Measurements from ENCODE around the gene RXRG.

The RXRG gene

DNA sequence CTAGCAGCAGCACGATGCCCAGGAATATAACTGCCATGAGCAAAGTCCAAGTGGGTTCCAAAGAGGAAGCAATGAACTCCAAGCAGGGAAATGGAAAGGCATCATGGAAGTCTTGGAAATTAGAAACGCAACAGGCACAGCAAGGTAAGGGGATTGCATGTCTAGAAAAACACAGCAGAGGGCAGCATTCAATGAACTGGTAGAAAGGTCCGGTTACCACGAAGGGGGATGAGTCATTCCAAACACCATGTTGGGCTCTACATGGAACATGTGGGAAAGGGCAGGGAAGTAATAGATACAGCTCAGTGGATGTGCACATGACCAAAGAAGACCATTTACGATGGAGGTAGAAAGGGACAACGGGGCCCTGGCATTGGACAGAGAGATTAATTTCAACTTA lies 36.4 kb downstream of the RXRG start:
- TF ChIP-seq POU2F2 (IDR thresholded peaks at IDR 0.05; ENCODE audit: low read depth, low read length): no peak
- TF ChIP-seq POLR2A (IDR thresholded peaks at IDR 0.05; ENCODE audit: low read depth, low read length): no peak
- TF ChIP-seq SPI1 (IDR thresholded peaks at IDR 0.05; ENCODE audit: low read depth, low read length): no peak
- TF ChIP-seq PAX5 (IDR thresholded peaks at IDR 0.05; ENCODE audit: insufficient read depth, low read length, severe bottlenecking): no peak
- no peak for TF ChIP-seq POLR2AphosphoS5 (IDR thresholded peaks at IDR 0.05; ENCODE audit: low read depth, low read length)
- FAIRE-seq (peak; percentile 38), DNase-seq (ENCODE audit: insufficient read length, low spot score) (no peak)

- DNase-seq (ENCODE audit: insufficient read length, low spot score) (no peak), FAIRE-seq (no peak)
- no peak for TF ChIP-seq PAX5 (IDR thresholded peaks at IDR 0.05; ENCODE audit: insufficient read depth, low read length, severe bottlenecking)
- TF ChIP-seq TAF1 (IDR thresholded peaks at IDR 0.05; ENCODE audit: low read depth, low read length): no peak
Measured at GRCh38 chr1:165407398-165407797, 37.5 kb downstream of the RXRG start.

GRCh38 chr1:165403835-165404482 lies 41.0 kb downstream of the RXRG start:
- FAIRE-seq: peak; percentile 85
- DNase-seq (ENCODE audit: insufficient read length, low spot score): peak; percentile 16
- TF ChIP-seq PAX5 (IDR thresholded peaks at IDR 0.05; ENCODE audit: insufficient read depth, low read length, severe bottlenecking) (no peak), POLR2AphosphoS5 (IDR thresholded peaks at IDR 0.05; ENCODE audit: low read depth, low read length) (no peak), TAF1 (IDR thresholded peaks at IDR 0.05; ENCODE audit: low read depth, low read length) (no peak)

DNA sequence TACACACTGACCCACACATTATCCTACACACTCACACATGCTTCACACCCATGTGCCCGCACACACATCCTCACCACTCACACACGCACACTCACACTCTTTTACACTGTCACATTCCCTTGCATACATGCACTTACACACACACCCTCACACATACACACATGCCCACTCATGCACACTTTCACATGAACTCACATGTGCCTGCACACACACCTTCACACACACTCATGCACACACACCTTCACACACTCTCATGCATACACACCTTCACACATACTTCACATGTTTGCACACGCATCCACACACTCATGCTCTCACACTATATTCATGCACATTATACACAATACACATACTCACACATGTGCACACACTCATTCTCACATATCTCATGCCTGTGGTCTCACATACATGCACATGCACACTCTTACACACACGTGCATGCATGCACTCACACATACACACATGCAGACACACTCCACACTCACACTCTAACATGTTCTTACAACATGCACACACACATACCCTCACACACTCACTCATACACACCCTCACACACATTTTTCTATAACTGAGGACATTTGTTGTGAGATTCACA lies 42.3 kb downstream of the RXRG start:
- FAIRE-seq: peak; percentile 61
- TF ChIP-seq POLR2AphosphoS5 (IDR thresholded peaks at IDR 0.05; ENCODE audit: low read depth, low read length): no peak
- no peak for TF ChIP-seq TAF1 (IDR thresholded peaks at IDR 0.05; ENCODE audit: low read depth, low read length)
- no peak for TF ChIP-seq POU2F2 (IDR thresholded peaks at IDR 0.05; ENCODE audit: low read depth, low read length)
- TF ChIP-seq POLR2A (IDR thresholded peaks at IDR 0.05; ENCODE audit: low read depth, low read length): no peak
- TF ChIP-seq PAX5 (IDR thresholded peaks at IDR 0.05; ENCODE audit: insufficient read depth, low read length, severe bottlenecking): no peak
- TF ChIP-seq SPI1 (IDR thresholded peaks at IDR 0.05; ENCODE audit: low read depth, low read length): no peak
- DNase-seq (ENCODE audit: insufficient read length, low spot score): no peak

DNA sequence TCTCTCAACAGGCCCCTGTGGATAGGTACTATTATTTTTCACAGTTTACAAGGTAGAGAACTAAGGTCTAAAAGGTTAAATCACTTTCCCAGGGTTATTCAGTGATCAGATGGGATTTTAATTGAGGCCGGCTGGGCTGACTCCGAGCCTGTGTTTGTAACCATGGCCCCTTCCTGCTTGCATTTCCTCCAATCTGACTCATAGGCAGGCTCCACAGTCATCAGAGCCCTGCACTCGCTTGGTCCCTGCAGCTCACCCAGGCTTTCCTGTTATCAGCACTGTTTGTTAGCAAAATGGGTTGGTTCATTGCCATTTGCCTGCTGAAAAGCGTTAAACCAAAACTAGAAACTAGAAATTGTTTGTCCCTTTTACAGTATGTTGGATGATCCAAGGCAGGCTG lies 47.0 kb downstream of the RXRG start:
- DNase-seq (ENCODE audit: insufficient read length, low spot score): no peak
- no peak for FAIRE-seq
- TF ChIP-seq TAF1 (IDR thresholded peaks at IDR 0.05; ENCODE audit: low read depth, low read length) (no peak), PAX5 (IDR thresholded peaks at IDR 0.05; ENCODE audit: insufficient read depth, low read length, severe bottlenecking) (no peak)

DNA sequence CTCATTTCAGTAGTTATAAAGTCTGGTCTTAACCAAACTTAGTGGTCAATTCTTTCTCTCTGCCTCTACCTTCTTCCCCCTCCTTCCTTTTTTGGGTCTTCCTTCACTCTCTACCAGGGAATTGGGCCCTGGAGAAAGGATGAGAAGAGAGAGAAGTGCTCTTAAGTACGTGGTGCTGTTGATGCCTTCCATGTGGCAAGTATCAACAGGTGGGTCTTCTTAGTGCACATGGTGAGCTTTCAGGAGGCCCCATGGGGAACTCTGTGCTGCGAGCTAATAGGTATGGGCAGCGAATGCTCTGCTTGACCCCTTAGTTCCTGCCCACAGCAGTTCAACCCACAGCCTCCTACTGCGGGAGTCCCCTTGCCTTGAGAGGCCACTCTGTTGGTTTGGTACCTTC lies 49.0 kb downstream of the RXRG start:
- no peak for TF ChIP-seq POLR2A (IDR thresholded peaks at IDR 0.05; ENCODE audit: low read depth, low read length)
- FAIRE-seq (no peak), DNase-seq (ENCODE audit: insufficient read length, low spot score) (no peak)

GRCh38 chr1:165395478-165395877 lies 49.4 kb downstream of the RXRG start:
- no peak for DNase-seq (ENCODE audit: insufficient read length, low spot score)
- FAIRE-seq: no peak
- TF ChIP-seq PAX5 (IDR thresholded peaks at IDR 0.05; ENCODE audit: insufficient read depth, low read length, severe bottlenecking): no peak
- TF ChIP-seq POU2F2 (IDR thresholded peaks at IDR 0.05; ENCODE audit: low read depth, low read length): no peak
- no peak for TF ChIP-seq POLR2A (IDR thresholded peaks at IDR 0.05; ENCODE audit: low read depth, low read length)

DNA sequence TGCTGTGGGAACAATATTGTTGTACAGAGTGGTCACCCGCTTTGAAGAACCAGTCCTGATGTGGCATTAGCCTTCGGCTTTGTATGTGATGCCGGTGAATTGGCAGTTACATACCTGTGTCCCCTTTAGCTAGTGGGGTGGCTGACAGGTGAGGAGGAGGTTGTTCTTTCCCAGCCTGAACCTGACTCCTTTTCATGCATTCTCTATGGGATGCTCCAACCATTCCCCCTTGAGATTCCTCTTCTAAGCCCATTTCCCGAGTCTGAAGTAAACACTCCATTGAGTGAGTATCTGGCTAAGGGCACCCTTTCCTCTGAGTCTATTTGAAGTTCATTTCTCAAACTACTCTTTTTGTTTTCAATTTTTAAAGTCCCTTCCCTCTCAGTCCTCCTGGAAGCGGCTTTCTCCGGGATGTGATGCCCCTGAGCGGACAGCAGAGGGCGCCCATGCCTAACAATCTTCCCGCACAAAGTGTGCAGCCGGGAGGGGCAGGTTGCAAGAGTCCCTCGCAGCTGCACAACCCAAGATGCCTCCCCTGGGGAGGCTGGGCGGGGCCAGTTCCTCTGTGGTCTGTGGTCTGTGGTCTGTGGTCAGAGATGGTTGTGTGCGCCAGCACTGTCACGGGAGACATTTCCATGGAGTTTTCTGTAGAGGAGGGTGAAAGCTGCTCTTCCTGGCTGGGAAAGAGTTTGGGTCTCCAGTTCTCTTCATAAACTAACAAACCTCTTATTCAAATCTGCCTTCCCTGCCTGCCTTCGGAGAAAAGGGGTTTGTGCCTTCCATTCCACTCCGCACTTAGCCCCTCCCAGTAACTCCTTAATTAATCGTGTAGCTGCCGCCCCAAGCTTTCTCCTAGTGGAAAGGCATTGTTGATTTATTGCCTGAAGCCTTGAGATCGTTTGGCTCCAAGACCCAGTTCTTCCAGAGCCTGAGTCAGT lies 52.0 kb downstream of the RXRG start:
- peak; percentile 97 for FAIRE-seq
- TF ChIP-seq PAX5 (IDR thresholded peaks at IDR 0.05; ENCODE audit: insufficient read depth, low read length, severe bottlenecking): no peak
- TF ChIP-seq SPI1 (IDR thresholded peaks at IDR 0.05; ENCODE audit: low read depth, low read length): peak; percentile 35; the same call in 1 of the 2 replicates
- no peak for TF ChIP-seq POU2F2 (IDR thresholded peaks at IDR 0.05; ENCODE audit: low read depth, low read length)
- TF ChIP-seq POLR2A (IDR thresholded peaks at IDR 0.05; ENCODE audit: low read depth, low read length): no peak
- no peak for TF ChIP-seq TAF1 (IDR thresholded peaks at IDR 0.05; ENCODE audit: low read depth, low read length)
- TF ChIP-seq POLR2AphosphoS5 (IDR thresholded peaks at IDR 0.05; ENCODE audit: low read depth, low read length): no peak
- DNase-seq (ENCODE audit: insufficient read length, low spot score): peak; percentile 71

GRCh38 chr1:165389609-165390008 lies 55.3 kb downstream of the RXRG start:
- DNase-seq (ENCODE audit: insufficient read length, low spot score) (no peak), FAIRE-seq (no peak)
- TF ChIP-seq PAX5 (IDR thresholded peaks at IDR 0.05; ENCODE audit: insufficient read depth, low read length, severe bottlenecking): no peak

DNA sequence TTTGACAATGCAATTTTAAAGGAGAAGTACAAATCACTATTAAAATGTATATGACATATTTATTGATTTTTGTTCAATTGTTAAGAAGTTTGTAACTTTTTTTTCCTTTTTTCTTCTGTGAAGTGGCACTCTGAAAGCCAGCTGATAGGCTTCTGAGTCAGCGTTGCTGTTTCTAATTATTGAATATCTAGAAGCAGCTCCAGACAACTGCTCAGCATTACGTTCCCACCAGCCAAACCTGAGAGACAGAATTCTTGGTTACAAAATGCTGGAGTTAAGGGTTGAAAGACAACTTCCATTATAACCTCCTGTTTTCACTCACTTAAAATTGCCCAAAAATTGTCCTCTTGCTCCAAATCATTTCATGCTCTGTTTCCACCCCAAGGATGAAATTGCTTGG lies 57.0 kb downstream of the RXRG start:
- FAIRE-seq (no peak), DNase-seq (ENCODE audit: insufficient read length, low spot score) (no peak)
- TF ChIP-seq PAX5 (IDR thresholded peaks at IDR 0.05; ENCODE audit: insufficient read depth, low read length, severe bottlenecking) (no peak), TAF1 (IDR thresholded peaks at IDR 0.05; ENCODE audit: low read depth, low read length) (no peak), SPI1 (IDR thresholded peaks at IDR 0.05; ENCODE audit: low read depth, low read length) (no peak), POU2F2 (IDR thresholded peaks at IDR 0.05; ENCODE audit: low read depth, low read length) (no peak)
